ENCODE measurements around the gene PPP5C. TPM values are rescaled to one million over a fixed set of nuclear protein-coding genes. Genes with fewer than 3 reads are reported as not detected.

Gene PPP5C
- total and polyA plus RNA-seq, 7 donors: 27.6 to 62.3 (median 43.9) TPM

- Histone ChIP-seq H3K4me3 (no peak overlapping the region), H3K9me3 (no peaks in the 10 kb centered on the region), H3K27ac (no peak overlapping the region), H3K36me3 (peaks cover 7 to 56% (median 34%) of the 10 kb centered on the region in 4 donors), H3K4me1 (peaks cover 0 to 40% (median 21%) of the 10 kb centered on the region in 4 donors), H3K27me3 (no peaks in the 10 kb centered on the region)
- intact Hi-C loops (cut with DNase I): no loop called here
- no peak for TF ChIP-seq POLR2AphosphoS5 (IDR thresholded peaks at IDR 0.05)
- no peak for TF ChIP-seq CTCF (IDR thresholded peaks at IDR 0.05)
- no peak for TF ChIP-seq POLR2A (IDR thresholded peaks at IDR 0.05)
- no peak for TF ChIP-seq EP300 (IDR thresholded peaks at IDR 0.05)
- no peak for DNase-seq
- 95 to 97% methylated on average over 2 of the region's 2 CpGs for WGBS, 2 donors
Observed at GRCh38 chr19:46380690-46381089, 33.8 kb downstream of the PPP5C start.

- peak; percentile 38 for DNase-seq
- H3K27ac ChIP-seq: no peak overlapping the region
- TF ChIP-seq POLR2AphosphoS5 (IDR thresholded peaks at IDR 0.05) (no peak), POLR2A (IDR thresholded peaks at IDR 0.05) (no peak), CTCF (IDR thresholded peaks at IDR 0.05) (no peak), EP300 (IDR thresholded peaks at IDR 0.05) (no peak)
- H3K4me3 ChIP-seq: no peak overlapping the region
- H3K9me3 ChIP-seq: no peaks in the 10 kb centered on the region
- H3K27me3 ChIP-seq: no peaks in the 10 kb centered on the region
- 98 to 99% methylated on average over 2 of the region's 2 CpGs for WGBS, 2 donors
- H3K36me3 ChIP-seq: peaks cover 7 to 58% (median 32%) of the 10 kb centered on the region in 4 donors
- intact Hi-C loops (cut with DNase I): no loop called here
- peaks cover 0 to 40% (median 21%) of the 10 kb centered on the region in 4 donors for H3K4me1 ChIP-seq
Observed at GRCh38 chr19:46381346-46381745, 34.5 kb downstream of the PPP5C start.

GRCh38 chr19:46381756-46382345, 35.0 kb downstream of the PPP5C start:
- Histone ChIP-seq H3K9me3 (no peaks in the 10 kb centered on the region), H3K27me3 (no peaks in the 10 kb centered on the region), H3K27ac (no peak overlapping the region), H3K36me3 (peaks cover 12 to 58% (median 33%) of the 10 kb centered on the region in 4 donors), H3K4me3 (no peak overlapping the region), H3K4me1 (peaks cover 0 to 40% (median 21%) of the 10 kb centered on the region in 4 donors)
- intact Hi-C loops (cut with DNase I): no loop called here
- 93% methylated on average over 15 of the region's 15 CpGs for WGBS, 2 donors
- TF ChIP-seq POLR2A (IDR thresholded peaks at IDR 0.05): no peak
- TF ChIP-seq POLR2AphosphoS5 (IDR thresholded peaks at IDR 0.05): no peak
- TF ChIP-seq EP300 (IDR thresholded peaks at IDR 0.05): no peak
- no peak for TF ChIP-seq CTCF (IDR thresholded peaks at IDR 0.05)
- DNase-seq: peak; percentile 45

- H3K9me3 ChIP-seq: no peaks in the 10 kb centered on the region
- H3K4me3 ChIP-seq: no peak overlapping the region
- DNase-seq: peak; percentile 30
- TF ChIP-seq POLR2A (IDR thresholded peaks at IDR 0.05): no peak
- no peak for TF ChIP-seq EP300 (IDR thresholded peaks at IDR 0.05)
- TF ChIP-seq POLR2AphosphoS5 (IDR thresholded peaks at IDR 0.05): no peak
- no peak for TF ChIP-seq CTCF (IDR thresholded peaks at IDR 0.05)
- intact Hi-C loops (cut with DNase I): no loop called here
- H3K4me1 ChIP-seq: peaks cover 0 to 26% (median 11%) of the 10 kb centered on the region in 4 donors
- H3K36me3 ChIP-seq: peaks cover 17 to 65% (median 46%) of the 10 kb centered on the region in 4 donors
- H3K27ac ChIP-seq: no peak overlapping the region
- no peaks in the 10 kb centered on the region for H3K27me3 ChIP-seq
- WGBS, 2 donors: 87 to 91% methylated on average over 22 to 23 of the region's 23 CpGs
Observed at GRCh38 chr19:46383171-46383815, 36.4 kb downstream of the PPP5C start.
